ENCODE measurements around the gene POPDC3. TPM values are rescaled to one million over a fixed set of nuclear protein-coding genes. Genes with fewer than 3 reads are reported as not detected.
"Not testable (repeated sequence)": the region's sequence is repeated elsewhere in the genome, so short reads cannot be mapped to it uniquely, and the experiment has no call there.

The POPDC3 gene
- 5.0 and 9.7 TPM in 2 replicates for total RNA-seq

- no peak for DNase-seq (ENCODE audit: extremely low read depth, low read depth, low spot score)
Measured at GRCh38 chr6:105179244-105180065, at the start of gene POPDC3. Gene POPDC3, minus strand, starts transcription at chr6:105180014. Its CDS starts 18,105 bp downstream, at chr6:105161909.

DNA sequence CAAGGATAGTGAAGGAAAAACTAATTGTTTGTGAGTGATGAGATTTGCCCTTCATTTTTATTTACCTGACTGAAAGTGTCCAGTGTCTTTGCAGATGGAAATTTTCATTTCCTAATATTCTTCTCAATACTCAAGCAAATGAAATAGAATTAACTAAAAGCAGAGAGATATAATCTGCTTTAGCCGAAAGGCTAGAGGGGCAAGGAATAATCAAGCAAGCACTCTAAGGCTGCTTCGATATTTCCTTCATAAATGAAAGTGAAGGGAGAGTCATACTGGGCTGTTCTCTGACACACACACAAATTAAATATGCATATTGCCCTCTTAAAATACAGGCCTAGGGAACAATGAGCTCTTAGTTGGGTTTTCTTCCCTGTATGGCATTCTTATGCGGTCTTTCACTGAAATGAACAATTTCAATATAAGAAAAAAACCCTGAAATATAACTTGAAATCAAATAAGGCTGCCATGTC lies 47.5 kb upstream of the POPDC3 start:
- DNase-seq (ENCODE audit: extremely low read depth, low read depth, low spot score), result no peak

DNA sequence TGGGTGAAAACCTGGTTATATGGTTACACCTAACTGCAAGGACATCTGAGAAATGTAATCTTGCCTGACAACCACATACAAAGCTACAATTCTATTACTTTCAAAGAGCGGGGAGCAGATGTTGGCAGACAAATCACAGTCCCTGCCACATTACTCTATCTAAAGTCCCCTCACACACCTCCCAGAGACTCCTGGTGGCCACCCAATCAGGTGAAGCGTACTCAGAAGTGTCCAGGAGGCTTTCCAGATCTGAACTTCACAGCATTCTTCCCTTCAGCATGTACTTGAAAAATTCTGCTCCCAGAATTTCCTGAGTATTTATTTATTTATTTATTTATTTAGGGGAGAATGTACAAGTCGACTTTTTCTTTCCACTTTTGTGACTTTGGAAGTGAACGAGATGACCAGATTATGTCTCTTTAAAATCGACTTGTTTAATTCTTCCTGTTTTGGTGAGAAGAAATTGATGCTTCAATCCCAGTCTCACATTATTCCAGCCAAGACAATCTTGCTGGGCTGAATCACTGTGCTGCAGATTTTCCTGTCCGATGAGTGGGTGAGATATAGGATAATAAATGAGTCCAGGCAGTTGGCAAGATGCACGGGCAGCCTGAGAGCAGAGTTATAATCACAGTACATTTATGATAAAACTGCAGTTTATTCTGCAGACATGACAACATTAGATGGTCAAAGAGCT lies 46.9 kb upstream of the POPDC3 start:
- DNase-seq (ENCODE audit: extremely low read depth, low read depth, low spot score), result no peak

DNA sequence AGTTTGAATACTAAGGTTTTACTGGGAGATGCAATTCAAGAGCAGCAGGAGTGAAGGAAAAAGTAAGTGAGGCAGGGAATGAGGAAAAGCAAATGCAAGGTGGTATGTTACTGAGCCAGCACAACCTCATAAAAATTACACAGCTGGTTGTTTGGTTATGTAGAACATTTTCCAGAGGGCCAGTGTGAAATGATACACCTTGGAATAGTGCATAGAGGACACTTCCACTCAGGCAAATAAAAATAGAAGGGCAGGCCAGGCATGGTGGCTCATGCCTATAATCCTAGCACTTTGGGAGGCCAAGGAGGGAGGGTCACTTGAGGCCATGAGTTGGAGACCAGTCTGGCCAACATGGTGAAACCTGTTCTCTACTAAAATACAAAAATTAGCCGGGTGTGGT lies 43.4 kb upstream of the POPDC3 start:
- DNase-seq (ENCODE audit: extremely low read depth, low read depth, low spot score), result no peak

GRCh38 chr6:105221219-105221618 lies 41.4 kb upstream of the POPDC3 start:
- DNase-seq (ENCODE audit: extremely low read depth, low read depth, low spot score), result not testable (repeated sequence)

DNA sequence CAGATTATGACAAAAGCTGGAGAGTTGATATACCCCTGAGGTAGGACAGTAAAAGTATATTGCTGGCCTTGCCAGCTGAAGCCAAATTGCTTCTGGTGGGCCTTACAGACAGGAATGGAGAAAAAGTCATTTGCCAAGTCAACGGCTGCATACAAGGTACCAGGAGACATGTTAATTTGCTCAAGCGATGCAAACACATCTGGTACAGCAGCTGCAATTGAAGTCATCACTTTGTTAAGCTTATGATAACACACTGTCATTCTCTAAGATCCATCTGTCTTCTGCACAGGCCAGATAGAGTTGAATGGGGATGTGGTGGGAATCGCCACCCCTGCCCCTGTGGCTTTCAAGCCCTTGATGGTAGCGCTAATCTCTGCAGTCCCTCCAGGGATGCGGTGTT lies 40.4 kb upstream of the POPDC3 start:
- DNase-seq (ENCODE audit: extremely low read depth, low read depth, low spot score), result no peak

DNA sequence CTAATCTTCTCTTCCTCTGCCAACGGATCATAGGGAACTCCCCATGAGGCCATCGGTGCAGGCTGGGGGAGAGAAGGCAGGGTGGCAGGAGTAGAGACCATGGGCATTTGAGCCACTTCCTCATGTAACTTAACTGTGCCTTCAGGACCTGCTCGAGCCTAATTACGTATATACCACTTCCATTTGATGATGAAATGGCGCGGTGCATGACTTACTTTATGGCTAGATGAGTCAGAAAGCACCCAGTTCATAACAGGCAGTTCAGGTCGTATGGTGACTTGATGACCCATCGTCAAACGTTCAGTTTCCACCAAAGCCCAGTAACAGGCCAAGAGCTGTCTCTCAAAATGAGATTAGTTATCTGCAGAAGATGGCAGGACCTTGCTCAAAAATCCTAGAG lies 39.4 kb upstream of the POPDC3 start:
- DNase-seq (ENCODE audit: extremely low read depth, low read depth, low spot score), result not testable (repeated sequence)

DNA sequence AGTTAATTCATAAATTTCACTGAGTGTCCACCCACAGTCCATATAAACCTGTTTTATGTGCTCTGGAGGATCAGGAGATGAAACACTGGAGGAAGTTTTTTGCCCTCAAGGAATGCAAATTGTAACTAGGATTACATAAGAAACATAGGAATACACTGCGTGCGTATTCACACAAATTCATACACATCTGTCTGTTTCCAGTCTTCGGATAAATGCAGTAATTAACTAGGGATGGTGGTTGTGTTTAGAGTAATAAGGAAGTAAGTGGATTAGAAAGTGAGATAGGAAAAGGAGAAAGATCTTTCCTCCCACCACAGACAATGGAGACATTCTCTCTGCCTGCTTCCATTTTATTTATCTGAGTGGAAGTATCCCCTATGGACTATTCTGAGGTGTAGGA lies 35.7 kb upstream of the POPDC3 start:
- DNase-seq (ENCODE audit: extremely low read depth, low read depth, low spot score), result no peak

- no peak for DNase-seq (ENCODE audit: extremely low read depth, low read depth, low spot score)
Measured at GRCh38 chr6:105214668-105215067, 34.9 kb upstream of the POPDC3 start.

DNA sequence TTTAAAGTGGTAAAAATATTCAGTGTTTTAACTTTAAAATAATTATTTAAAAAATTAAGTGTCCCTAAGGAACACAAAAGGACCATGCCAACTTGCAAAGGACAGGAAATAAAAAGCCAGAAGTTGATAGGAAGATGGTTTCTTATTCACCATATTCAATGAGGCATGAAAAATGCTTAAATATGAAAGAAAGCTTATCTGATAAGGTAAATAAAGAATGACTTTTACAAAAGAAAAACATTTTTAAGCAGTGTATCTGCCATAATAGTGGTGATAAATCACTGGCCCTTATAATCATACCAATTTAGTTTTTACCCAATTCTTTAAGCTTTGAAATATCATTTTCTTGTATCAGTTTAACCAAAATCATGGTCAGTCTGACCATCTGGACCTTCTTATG lies 33.5 kb upstream of the POPDC3 start:
- no peak for DNase-seq (ENCODE audit: extremely low read depth, low read depth, low spot score)

DNA sequence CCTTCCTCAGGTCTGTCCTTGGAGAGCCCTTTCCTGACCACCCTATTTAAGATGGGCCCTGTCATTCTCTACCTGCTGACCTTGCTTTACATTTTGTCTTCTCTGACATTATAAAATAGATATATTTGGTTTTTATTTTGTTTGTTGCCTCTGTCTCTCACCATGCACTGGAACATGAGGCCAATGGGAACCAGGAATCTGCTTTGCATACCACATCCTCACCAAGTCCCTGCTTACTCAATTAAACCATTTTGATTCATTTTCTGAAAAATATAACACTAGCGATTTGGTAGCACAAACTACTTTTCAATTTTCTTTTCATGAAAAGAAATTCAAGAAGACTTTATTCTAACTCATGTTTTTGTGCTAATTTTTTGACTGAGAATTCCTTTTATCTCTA lies 32.8 kb upstream of the POPDC3 start:
- DNase-seq (ENCODE audit: extremely low read depth, low read depth, low spot score), result no peak

GRCh38 chr6:105211831-105212230 lies 32.0 kb upstream of the POPDC3 start:
- DNase-seq (ENCODE audit: extremely low read depth, low read depth, low spot score), result no peak

GRCh38 chr6:105210932-105211531 lies 31.2 kb upstream of the POPDC3 start:
- DNase-seq (ENCODE audit: extremely low read depth, low read depth, low spot score), result no peak

DNA sequence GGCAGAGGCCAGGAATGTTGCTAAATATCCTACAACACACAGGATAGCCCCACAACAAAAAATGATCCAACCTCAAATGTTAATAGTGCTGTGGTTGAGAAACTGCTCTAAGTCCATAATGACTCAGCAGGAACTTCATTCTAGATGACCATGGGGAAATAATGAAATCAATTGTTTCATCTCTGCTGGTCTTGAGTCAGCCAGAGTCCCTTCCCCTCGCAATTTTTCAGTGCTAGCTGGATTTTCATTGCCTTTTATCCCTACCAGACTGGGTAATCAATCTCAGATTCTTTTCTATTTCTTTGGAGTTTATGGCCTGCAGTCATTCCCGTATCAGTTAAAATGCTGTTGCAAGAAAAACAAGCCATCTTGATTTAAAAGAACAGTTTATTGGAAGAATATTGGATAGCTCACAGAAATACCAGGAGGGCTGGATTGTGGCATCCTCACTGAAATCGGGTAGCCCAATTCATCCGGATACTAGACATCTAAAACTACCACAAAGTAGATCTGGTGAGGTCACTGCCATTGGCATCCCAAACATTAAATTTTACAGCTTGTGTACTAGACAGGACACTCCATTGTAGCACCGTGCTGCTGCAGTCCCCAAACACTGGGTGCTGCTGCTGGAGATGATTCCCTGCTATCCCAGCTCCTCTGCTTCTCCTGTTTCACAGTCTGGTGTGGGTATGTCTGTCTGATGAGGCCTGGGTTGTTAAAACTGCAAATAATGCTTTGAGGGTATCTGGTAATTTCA lies 30.3 kb upstream of the POPDC3 start:
- DNase-seq (ENCODE audit: extremely low read depth, low read depth, low spot score), result no peak

- DNase-seq (ENCODE audit: extremely low read depth, low read depth, low spot score), result no peak
Measured at GRCh38 chr6:105207524-105208269, 27.9 kb upstream of the POPDC3 start.

GRCh38 chr6:105204768-105205167 lies 25.0 kb upstream of the POPDC3 start:
- DNase-seq (ENCODE audit: extremely low read depth, low read depth, low spot score), result no peak

GRCh38 chr6:105204331-105204730 lies 24.5 kb upstream of the POPDC3 start:
- no peak for DNase-seq (ENCODE audit: extremely low read depth, low read depth, low spot score)

GRCh38 chr6:105202486-105202885 lies 22.7 kb upstream of the POPDC3 start:
- no peak for DNase-seq (ENCODE audit: extremely low read depth, low read depth, low spot score)

DNA sequence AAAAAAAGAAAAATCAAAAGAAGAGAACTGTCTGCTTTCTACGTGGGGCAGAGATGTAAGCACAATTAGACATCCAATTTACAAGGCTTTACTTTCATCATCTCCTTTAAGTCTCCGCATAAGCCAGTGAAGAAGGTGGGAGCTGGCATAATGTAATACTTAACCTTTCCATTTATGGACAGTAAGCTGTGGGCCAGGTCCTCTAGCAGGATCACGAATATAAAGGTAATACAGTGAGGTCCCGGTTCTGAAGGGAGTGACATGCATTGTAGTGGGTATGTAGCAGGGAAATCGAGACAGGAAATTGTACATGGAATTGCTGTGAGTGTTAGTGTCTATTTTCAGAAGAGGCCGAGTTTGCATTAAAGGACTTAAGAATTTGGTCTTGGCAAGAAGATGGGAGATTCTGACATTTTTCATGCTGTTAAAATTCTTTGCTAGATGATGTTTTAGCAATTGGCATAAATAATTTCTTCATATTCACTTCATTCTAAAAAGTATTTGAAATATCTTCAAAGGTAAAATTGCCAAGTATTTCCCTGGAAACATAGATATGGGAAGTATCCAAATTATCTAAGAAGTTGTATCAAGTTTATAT lies 20.4 kb upstream of the POPDC3 start:
- no peak for DNase-seq (ENCODE audit: extremely low read depth, low read depth, low spot score)

DNA sequence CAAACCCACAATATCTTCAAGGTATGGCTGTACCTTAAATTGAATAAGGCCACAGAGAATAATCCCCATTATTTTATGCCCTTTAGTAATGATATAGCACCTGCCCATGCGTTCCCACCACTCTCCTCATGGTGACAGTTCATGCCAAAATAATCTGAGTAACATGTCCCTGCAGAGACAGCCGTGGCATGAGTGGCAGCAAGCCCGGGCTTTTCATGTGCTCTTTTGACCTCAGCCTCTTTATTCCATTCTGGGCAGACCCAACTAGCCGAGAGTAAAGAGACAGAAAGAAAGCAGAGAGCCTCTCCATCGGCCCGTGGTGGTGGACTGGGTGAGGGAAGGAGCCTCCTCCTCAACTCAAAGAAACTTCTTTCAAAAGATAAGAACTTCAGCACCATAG lies 19.9 kb upstream of the POPDC3 start:
- no peak for DNase-seq (ENCODE audit: extremely low read depth, low read depth, low spot score)

Measured in glomerular endothelial cell (primary cell).